ENCODE results near the gene FAM53B.

- TF ChIP-seq, protein P1, sequence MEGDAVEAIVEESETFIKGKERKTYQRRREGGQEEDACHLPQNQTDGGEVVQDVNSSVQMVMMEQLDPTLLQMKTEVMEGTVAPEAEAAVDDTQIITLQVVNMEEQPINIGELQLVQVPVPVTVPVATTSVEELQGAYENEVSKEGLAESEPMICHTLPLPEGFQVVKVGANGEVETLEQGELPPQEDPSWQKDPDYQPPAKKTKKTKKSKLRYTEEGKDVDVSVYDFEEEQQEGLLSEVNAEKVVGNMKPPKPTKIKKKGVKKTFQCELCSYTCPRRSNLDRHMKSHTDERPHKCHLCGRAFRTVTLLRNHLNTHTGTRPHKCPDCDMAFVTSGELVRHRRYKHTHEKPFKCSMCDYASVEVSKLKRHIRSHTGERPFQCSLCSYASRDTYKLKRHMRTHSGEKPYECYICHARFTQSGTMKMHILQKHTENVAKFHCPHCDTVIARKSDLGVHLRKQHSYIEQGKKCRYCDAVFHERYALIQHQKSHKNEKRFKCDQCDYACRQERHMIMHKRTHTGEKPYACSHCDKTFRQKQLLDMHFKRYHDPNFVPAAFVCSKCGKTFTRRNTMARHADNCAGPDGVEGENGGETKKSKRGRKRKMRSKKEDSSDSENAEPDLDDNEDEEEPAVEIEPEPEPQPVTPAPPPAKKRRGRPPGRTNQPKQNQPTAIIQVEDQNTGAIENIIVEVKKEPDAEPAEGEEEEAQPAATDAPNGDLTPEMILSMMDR (IDR thresholded peaks at IDR 0.05): no peak
- no peak for TF ChIP-seq POLR2AphosphoS5 (IDR thresholded peaks at IDR 0.05)
Observed at GRCh38 chr10:124708246-124708779, 35.9 kb downstream of the FAM53B start.

Measured in breast epithelium (tissue), 3 donors.